ENCODE data around the gene NIN.

Gene NIN

GRCh38 chr14:50780393-50780792 lies 50.6 kb downstream of the NIN start:
- no peak for TF ChIP-seq NFIC (IDR thresholded peaks at IDR 0.05)
- TF ChIP-seq RAD21 (IDR thresholded peaks at IDR 0.05; ENCODE audit: low read depth): no peak
- no peak for TF ChIP-seq CREB1 (IDR thresholded peaks at IDR 0.05; ENCODE audit: low read depth)
- no peak for TF ChIP-seq TAF1 (IDR thresholded peaks at IDR 0.05; ENCODE audit: low read depth)
- no peak for TF ChIP-seq EGR1 (IDR thresholded peaks at IDR 0.05)
- TF ChIP-seq, protein P1, sequence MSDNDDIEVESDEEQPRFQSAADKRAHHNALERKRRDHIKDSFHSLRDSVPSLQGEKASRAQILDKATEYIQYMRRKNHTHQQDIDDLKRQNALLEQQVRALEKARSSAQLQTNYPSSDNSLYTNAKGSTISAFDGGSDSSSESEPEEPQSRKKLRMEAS (IDR thresholded peaks at IDR 0.05): no peak
- no peak for TF ChIP-seq USF1 (IDR thresholded peaks at IDR 0.05)
- no peak for TF ChIP-seq EP300 (IDR thresholded peaks at IDR 0.05; ENCODE audit: borderline replicate concordance)
- TF ChIP-seq CEBPB (IDR thresholded peaks at IDR 0.05): no peak
- TF ChIP-seq, protein P2, sequence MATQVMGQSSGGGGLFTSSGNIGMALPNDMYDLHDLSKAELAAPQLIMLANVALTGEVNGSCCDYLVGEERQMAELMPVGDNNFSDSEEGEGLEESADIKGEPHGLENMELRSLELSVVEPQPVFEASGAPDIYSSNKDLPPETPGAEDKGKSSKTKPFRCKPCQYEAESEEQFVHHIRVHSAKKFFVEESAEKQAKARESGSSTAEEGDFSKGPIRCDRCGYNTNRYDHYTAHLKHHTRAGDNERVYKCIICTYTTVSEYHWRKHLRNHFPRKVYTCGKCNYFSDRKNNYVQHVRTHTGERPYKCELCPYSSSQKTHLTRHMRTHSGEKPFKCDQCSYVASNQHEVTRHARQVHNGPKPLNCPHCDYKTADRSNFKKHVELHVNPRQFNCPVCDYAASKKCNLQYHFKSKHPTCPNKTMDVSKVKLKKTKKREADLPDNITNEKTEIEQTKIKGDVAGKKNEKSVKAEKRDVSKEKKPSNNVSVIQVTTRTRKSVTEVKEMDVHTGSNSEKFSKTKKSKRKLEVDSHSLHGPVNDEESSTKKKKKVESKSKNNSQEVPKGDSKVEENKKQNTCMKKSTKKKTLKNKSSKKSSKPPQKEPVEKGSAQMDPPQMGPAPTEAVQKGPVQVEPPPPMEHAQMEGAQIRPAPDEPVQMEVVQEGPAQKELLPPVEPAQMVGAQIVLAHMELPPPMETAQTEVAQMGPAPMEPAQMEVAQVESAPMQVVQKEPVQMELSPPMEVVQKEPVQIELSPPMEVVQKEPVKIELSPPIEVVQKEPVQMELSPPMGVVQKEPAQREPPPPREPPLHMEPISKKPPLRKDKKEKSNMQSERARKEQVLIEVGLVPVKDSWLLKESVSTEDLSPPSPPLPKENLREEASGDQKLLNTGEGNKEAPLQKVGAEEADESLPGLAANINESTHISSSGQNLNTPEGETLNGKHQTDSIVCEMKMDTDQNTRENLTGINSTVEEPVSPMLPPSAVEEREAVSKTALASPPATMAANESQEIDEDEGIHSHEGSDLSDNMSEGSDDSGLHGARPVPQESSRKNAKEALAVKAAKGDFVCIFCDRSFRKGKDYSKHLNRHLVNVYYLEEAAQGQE (IDR thresholded peaks at IDR 0.05; ENCODE audit: low read depth): no peak
- no peak for TF ChIP-seq TEAD4 (IDR thresholded peaks at IDR 0.05)
- TF ChIP-seq ZBTB7A (IDR thresholded peaks at IDR 0.05; ENCODE audit: low read depth): no peak
- TF ChIP-seq TCF12 (IDR thresholded peaks at IDR 0.05; ENCODE audit: low read depth): no peak
- TF ChIP-seq FOXM1 (IDR thresholded peaks at IDR 0.05; ENCODE audit: borderline replicate concordance, low read depth): no peak
- no peak for TF ChIP-seq YY1 (IDR thresholded peaks at IDR 0.05; ENCODE audit: low read depth)

- no peak for TF ChIP-seq ZBTB7A (IDR thresholded peaks at IDR 0.05; ENCODE audit: low read depth)
Observed at GRCh38 chr14:50778721-50779483, 52.1 kb downstream of the NIN start.

- TF ChIP-seq RAD21 (IDR thresholded peaks at IDR 0.05; ENCODE audit: low read depth) (no peak), TEAD4 (IDR thresholded peaks at IDR 0.05) (no peak), YY1 (IDR thresholded peaks at IDR 0.05; ENCODE audit: low read depth) (no peak), TAF1 (IDR thresholded peaks at IDR 0.05; ENCODE audit: low read depth) (no peak), NFIC (IDR thresholded peaks at IDR 0.05) (no peak), ZBTB7A (IDR thresholded peaks at IDR 0.05; ENCODE audit: low read depth) (no peak), CEBPB (IDR thresholded peaks at IDR 0.05) (no peak), USF1 (IDR thresholded peaks at IDR 0.05) (no peak), EGR1 (IDR thresholded peaks at IDR 0.05) (no peak), TCF12 (IDR thresholded peaks at IDR 0.05; ENCODE audit: low read depth) (no peak), FOXM1 (IDR thresholded peaks at IDR 0.05; ENCODE audit: borderline replicate concordance, low read depth) (no peak), EP300 (IDR thresholded peaks at IDR 0.05; ENCODE audit: borderline replicate concordance) (no peak), CREB1 (IDR thresholded peaks at IDR 0.05; ENCODE audit: low read depth) (no peak)
- TF ChIP-seq, protein P1 (IDR thresholded peaks at IDR 0.05): no peak
- TF ChIP-seq, protein P2 (IDR thresholded peaks at IDR 0.05; ENCODE audit: low read depth): no peak
Observed at GRCh38 chr14:50776522-50776921, 54.4 kb downstream of the NIN start.

DNA sequence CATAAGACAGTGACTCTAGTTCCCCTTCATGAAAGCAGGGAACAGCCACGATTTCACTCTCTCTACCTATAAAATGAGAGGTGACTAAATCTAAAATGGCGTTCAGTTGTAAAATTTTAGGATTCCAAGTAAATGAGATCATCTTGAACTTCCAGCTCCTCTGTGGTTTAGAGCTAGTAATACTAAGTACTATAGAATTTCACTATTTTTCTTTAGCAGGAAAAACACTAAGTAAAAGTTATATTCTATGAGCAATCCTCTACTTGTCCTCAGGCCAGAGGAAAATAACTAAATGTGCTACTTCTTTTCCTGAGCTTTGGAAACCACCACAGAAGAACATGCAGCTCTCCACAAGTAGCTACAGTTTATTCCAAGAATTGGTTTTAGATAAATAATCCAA lies 55.6 kb downstream of the NIN start:
- TF ChIP-seq TCF12 (IDR thresholded peaks at IDR 0.05; ENCODE audit: low read depth): no peak
- no peak for TF ChIP-seq NFIC (IDR thresholded peaks at IDR 0.05)
- TF ChIP-seq CEBPB (IDR thresholded peaks at IDR 0.05): no peak
- TF ChIP-seq, protein P2 (IDR thresholded peaks at IDR 0.05; ENCODE audit: low read depth): no peak
- TF ChIP-seq, protein P1 (IDR thresholded peaks at IDR 0.05): no peak
- peak; percentile 32; the same call in 1 of the 2 replicates for TF ChIP-seq YY1 (IDR thresholded peaks at IDR 0.05; ENCODE audit: low read depth)
- TF ChIP-seq TAF1 (IDR thresholded peaks at IDR 0.05; ENCODE audit: low read depth): no peak
- TF ChIP-seq TEAD4 (IDR thresholded peaks at IDR 0.05): peak; percentile 33; the same call in 1 of the 2 replicates
- no peak for TF ChIP-seq CREB1 (IDR thresholded peaks at IDR 0.05; ENCODE audit: low read depth)
- no peak for TF ChIP-seq FOXM1 (IDR thresholded peaks at IDR 0.05; ENCODE audit: borderline replicate concordance, low read depth)
- no peak for TF ChIP-seq RAD21 (IDR thresholded peaks at IDR 0.05; ENCODE audit: low read depth)

Measured in Ishikawa (cell line).